GM19099 (cell line): Measurements from ENCODE around the gene NAAA.

ENCODE experiments used
- POLR2A ChIP-seq: IDR thresholded peaks from 3 replicates; pipeline ENCODE4 v1.6.1; 2011; ENCODE audit warnings: low read depth; ENCODE audit not compliant: insufficient read length; ENCODE audit errors: extremely low read depth

NAAA gene

GRCh38 chr4:75940692-75941253 is at the start of gene NAAA:
TSS of gene NAAA (minus strand) at chr4:75941013. CDS start at chr4:75940949, 64 bp downstream.
- peak; percentile 35 for TF ChIP-seq POLR2A

GRCh38 chr4:75989846-75990528 is 49.2 kb upstream of the NAAA start:
- no peak for TF ChIP-seq POLR2A

- TF ChIP-seq POLR2A, result no peak
These were observed 44.3 kb upstream of the NAAA start for GRCh38 chr4:75985116-75985515.

DNA sequence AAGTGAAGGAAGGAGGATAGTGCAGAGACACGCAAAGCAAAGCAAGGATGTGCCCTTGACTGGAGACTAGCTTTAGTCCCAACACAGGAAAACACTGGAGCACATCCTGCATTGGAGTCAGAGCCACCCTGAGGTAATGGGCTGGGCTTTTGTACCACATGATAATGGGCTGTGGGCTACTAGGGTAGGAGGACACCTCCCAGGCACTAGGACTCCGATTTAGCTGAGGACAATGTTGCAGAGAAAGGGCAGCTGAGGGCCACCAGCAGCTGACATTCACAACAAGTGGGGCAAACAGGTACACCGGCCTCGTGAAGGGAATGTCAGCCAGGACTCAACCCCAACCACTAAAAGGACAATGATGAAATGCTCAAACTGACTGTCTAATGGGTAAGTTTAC is 39.8 kb upstream of the NAAA start:
- TF ChIP-seq POLR2A, result no peak

GRCh38 chr4:75976177-75976576 is 35.4 kb upstream of the NAAA start:
- TF ChIP-seq POLR2A, result no peak

GRCh38 chr4:75973766-75974165 is 33.0 kb upstream of the NAAA start:
- no peak for TF ChIP-seq POLR2A

DNA sequence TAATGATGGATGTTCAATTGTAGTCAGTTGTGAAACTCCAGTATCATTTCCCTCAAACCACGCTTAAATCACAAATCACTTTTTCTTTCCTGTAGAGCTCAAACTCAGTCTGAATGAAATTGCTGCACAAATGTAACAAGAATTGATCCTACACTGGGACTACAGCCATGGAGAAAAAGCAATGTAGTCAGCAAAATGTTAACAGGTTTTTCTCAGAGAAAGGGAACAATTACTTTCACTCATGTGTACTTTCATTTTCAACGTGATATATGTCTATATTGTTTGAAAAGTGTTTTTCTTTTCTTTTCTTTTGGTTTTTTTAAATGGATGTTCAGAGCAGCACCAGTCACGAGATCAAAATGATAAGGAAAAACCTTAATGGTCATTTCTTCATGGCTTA is 27.3 kb upstream of the NAAA start:
- no peak for TF ChIP-seq POLR2A

DNA sequence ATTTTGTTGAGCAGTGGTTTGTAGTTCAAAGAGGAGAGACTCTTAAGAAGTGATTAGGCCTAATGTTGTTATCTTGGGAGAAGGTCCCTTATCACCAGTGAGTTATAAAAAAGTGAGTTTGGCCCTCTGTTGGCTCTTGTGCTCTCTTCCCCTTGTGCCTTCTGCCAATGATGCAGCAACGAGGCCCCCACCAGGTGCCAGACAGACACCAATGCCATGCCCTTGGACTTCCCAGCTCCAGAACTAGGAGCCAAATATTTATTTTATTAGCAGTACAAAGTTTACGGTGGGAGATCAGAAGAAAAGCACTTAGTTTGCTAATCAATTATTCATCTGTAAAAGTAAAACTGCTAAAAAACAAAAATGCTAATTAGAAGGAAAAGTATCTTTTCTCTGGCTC is 22.7 kb upstream of the NAAA start:
- TF ChIP-seq POLR2A, result no peak

DNA sequence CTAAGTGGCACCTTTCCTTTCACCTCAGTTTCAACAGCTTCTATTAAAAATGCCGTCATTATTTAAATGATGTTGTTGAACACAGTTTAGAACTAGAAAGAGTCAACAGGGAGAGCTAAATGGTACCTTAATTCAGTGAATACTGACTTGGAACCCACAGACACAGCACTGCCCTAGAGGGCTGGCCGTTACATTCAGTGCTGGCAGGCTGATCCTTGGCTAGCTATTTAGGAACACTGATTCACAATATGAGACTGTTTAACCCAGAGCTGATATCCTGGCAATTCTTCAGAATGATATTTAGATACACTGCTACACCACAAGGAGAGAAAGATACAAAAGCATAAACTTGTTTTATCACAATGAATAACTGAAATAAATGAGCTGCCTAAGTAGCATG is 12.7 kb upstream of the NAAA start:
- no peak for TF ChIP-seq POLR2A

GRCh38 chr4:75950213-75950815 is 9.5 kb upstream of the NAAA start:
- no peak for TF ChIP-seq POLR2A

- no peak for TF ChIP-seq POLR2A
These were observed 8.1 kb upstream of the NAAA start for GRCh38 chr4:75948822-75949444.

DNA sequence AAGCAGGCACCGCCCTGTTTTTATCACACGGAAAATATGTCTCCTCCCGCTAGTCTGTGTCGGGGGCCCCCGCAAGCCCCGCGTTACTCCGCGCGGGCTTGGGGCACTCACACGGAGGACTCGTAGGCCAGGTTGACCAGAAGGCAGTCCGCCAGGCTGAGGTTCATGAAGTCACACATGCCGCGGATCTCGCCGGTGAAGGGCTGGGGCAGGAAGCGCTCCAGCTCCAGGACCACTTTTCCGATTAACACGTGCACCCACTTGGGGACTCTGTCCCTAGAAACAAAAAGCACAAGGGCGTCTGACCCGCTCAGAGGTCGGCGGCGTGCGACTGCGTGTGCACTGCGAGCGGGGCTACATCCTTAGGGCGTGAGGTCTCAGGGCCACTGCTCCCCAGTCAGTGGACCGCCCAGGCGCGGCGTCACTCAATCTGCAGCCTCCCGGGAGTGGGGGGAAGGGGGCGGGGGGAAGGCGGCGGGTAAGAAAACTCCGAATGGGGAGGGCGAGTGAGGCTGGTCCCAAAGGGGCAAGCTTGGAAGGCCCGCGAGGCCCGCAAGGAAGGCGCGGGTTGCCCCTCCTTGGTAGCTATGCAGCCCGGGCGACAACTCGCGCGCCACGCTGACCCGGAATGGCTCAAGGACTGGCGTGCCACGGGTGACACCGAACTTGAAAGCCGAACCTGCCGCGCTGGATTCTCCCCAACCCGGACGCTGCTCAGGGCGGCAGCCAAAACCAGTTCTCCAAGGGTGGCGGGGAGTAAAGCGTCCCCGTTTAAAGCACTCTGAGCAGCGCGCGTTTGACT is 722 bp downstream of the NAAA start:
- TF ChIP-seq POLR2A, result peak; percentile 67

GRCh38 chr4:75935628-75936027 is 5.2 kb downstream of the NAAA start:
- TF ChIP-seq POLR2A, result no peak

DNA sequence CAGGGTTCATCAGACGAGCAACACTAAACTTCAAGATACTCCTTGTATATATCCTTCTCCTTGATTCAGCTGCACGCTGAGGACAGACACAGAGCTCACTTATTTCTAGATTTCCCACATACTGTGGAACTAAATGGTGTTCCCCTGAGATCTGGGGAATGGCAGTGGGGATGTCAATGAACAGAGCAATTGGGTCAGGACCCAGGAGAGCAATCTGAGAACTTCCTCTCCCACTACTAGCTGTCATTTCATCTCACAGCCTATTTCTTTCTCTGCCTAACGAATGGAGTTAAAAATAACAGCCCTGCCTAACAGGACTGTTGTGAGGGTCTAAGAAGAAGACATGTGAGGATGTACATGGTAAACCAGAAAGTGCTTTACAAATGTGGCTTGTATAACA is 10.7 kb downstream of the NAAA start:
- no peak for TF ChIP-seq POLR2A

DNA sequence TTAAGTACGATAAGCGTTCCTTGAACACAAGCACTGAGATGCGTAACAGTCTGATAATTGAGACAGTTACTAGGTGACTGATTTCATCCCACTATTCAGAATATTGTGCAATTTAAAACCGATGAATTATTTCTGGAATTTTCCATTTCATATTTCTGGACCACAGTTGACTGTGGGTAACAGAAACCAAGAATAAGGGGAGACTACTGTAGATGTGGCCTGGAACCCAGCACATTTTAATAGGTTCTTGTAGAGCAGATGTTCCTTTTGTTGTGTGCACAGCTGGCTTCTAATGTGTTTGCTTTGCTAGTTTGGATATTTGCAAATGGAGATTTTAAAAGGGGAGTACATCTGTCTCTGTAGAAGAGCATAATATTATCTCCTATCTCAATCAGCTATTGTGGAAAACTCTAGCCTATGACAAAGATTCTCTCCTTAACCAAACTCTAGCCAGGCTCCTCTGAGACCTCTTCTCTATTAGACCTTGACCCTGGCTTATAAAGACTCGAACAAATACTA is 16.4 kb downstream of the NAAA start:
- TF ChIP-seq POLR2A, result no peak
